HS-5 (cell line): ENCODE measurements around the gene EML4.
A peak's percentile ranks its signal among the peaks of the same experiment; 100 is the strongest.
"Not testable (repeated sequence)": the region's sequence is repeated elsewhere in the genome, so short reads cannot be mapped to it uniquely, and the experiment has no call there.

Experiments used
- DNase-seq: peaks from one replicate; pipeline ENCODE4 v3.0.0-alpha.2; 2012; ENCODE audit warnings: low read depth

The EML4 gene

GRCh38 chr2:42335514-42336104 lies 166.5 kb downstream of the EML4 start:
- DNase-seq = no peak

GRCh38 chr2:42336361-42336965 lies 167.3 kb downstream of the EML4 start:
- no peak for DNase-seq

GRCh38 chr2:42337356-42337820 lies 168.2 kb downstream of the EML4 start:
- no peak for DNase-seq

GRCh38 chr2:42337846-42338566 lies 168.9 kb downstream of the EML4 start:
- DNase-seq = no peak

- no peak for DNase-seq
Observed at GRCh38 chr2:42338567-42339190, 169.5 kb downstream of the EML4 start.

GRCh38 chr2:42339191-42339912 lies 170.2 kb downstream of the EML4 start:
- no peak for DNase-seq

- DNase-seq = no peak
Observed at GRCh38 chr2:42340045-42340937, 171.1 kb downstream of the EML4 start.

GRCh38 chr2:42340938-42341636 lies 171.9 kb downstream of the EML4 start:
- DNase-seq = no peak

GRCh38 chr2:42342061-42342794 lies 173.1 kb downstream of the EML4 start:
- DNase-seq = peak; percentile 86

- DNase-seq = no peak
Observed at GRCh38 chr2:42342795-42343241, 173.7 kb downstream of the EML4 start.

GRCh38 chr2:42345986-42346385 lies 176.8 kb downstream of the EML4 start:
- DNase-seq = no peak

GRCh38 chr2:42346856-42347255 lies 177.7 kb downstream of the EML4 start:
- DNase-seq = not testable (repeated sequence)

GRCh38 chr2:42347518-42347917 lies 178.4 kb downstream of the EML4 start:
- not testable (repeated sequence) for DNase-seq

GRCh38 chr2:42348113-42348805 lies 179.1 kb downstream of the EML4 start:
- DNase-seq = no peak

- DNase-seq = no peak
Observed at GRCh38 chr2:42350434-42351063, 181.4 kb downstream of the EML4 start.

- DNase-seq = no peak
Observed at GRCh38 chr2:42351864-42352263, 182.7 kb downstream of the EML4 start.

- no peak for DNase-seq
Observed at GRCh38 chr2:42353792-42354429, 184.8 kb downstream of the EML4 start.
